Bronchial epithelial cell (primary cell): Measurements from ENCODE around the gene CLEC11A. TPM values are rescaled to one million over a fixed set of nuclear protein-coding genes. Genes with fewer than 3 reads are reported as not detected.

ENCODE experiments used
- DNase-seq: peaks from one replicate; pipeline ENCODE4 v3.0.0-alpha.2; 2010; ENCODE audit warnings: low read depth
- FAIRE-seq: peaks from 2 replicates; lab custom pipeline; 2011; peaks lifted over from hg19 to GRCh38; lab: Jason Lieb, UNC
- H3K27me3 ChIP-seq: 2 replicates; pipeline ENCODE4 v1.5.1; 2011; ENCODE audit warnings: low read length; ENCODE audit not compliant: control insufficient read depth, insufficient read depth
- H3K36me3 ChIP-seq: 2 replicates; pipeline ENCODE4 v1.5.1; 2011; ENCODE audit warnings: low read length; ENCODE audit not compliant: control insufficient read depth, insufficient read depth
- H3K4me3 ChIP-seq: 2 replicates; pipeline ENCODE4 v1.5.1; 2011; ENCODE audit warnings: mild to moderate bottlenecking, low read depth, low read length, control low read depth
- CTCF ChIP-seq: IDR thresholded peaks from 2 replicates; pipeline ENCODE4 v1.5.1; 2011; ENCODE audit warnings: mild to moderate bottlenecking, moderate library complexity, low read length, control low read depth, inconsistent platforms; ENCODE audit not compliant: insufficient read depth, severe bottlenecking
- total RNA-seq: library from RNA; depleted of rRNA; stranded (reverse); fragments of >200 nt; gene quantifications from 2 replicates; pipeline ENCODE4 v1.2.1, GENCODE V29; 2014

The CLEC11A gene
- total RNA-seq, 1 donor from 2014 or later, result 0.26 TPM

GRCh38 chr19:50719566-50719965 lies 3.6 kb upstream of the CLEC11A start, which contains the start of gene SHANK1:
Gene SHANK1 (minus strand): TSS chr19:50719802. CDS start chr19:50716919, 2,883 bp downstream.
- Histone ChIP-seq H3K36me3 (no peaks in the 10 kb centered on the region), H3K27me3 (peaks cover 5% of the 10 kb centered on the region), H3K4me3 (no peak within 1 kb of the TSS)
- TF ChIP-seq CTCF, result no peak
- DNase-seq (no peak), FAIRE-seq (no peak)

- Histone ChIP-seq H3K27me3 (peaks cover 7% of the 10 kb centered on the region), H3K4me3 (no peak overlapping the region), H3K36me3 (no peaks in the 10 kb centered on the region)
- no peak for DNase-seq
- FAIRE-seq, result peak; percentile 90
- no peak for TF ChIP-seq CTCF
Observed at GRCh38 chr19:50720181-50720920, 2.8 kb upstream of the CLEC11A start.

GRCh38 chr19:50720921-50721381 lies 2.2 kb upstream of the CLEC11A start:
- DNase-seq (peak; percentile 30), FAIRE-seq (no peak)

GRCh38 chr19:50721441-50722137 lies 1.6 kb upstream of the CLEC11A start:
- TF ChIP-seq CTCF, result no peak
- no peak for FAIRE-seq
- Histone ChIP-seq H3K27me3 (peaks cover 7% of the 10 kb centered on the region), H3K4me3 (no peak overlapping the region), H3K36me3 (no peaks in the 10 kb centered on the region)
- no peak for DNase-seq

More at GRCh38 chr19:50720921-50721381, 2.2 kb upstream of the CLEC11A start:
- no peaks in the 10 kb centered on the region for H3K36me3 ChIP-seq
- TF ChIP-seq CTCF, result no peak
- peaks cover 7% of the 10 kb centered on the region for H3K27me3 ChIP-seq
- H3K4me3 ChIP-seq, result no peak overlapping the region

- DNase-seq (no peak), FAIRE-seq (no peak)
- Histone ChIP-seq H3K36me3 (no peaks in the 10 kb centered on the region), H3K4me3 (no peak overlapping the region), H3K27me3 (peaks cover 5% of the 10 kb centered on the region)
- no peak for TF ChIP-seq CTCF
Observed at GRCh38 chr19:50722201-50723013, 757 bp upstream of the CLEC11A start.
